HG03135 (cell line): ENCODE measurements around the gene TSPAN4.

Experiments
- ATAC-seq: cut with Tn5 transposase; IDR thresholded peaks from one replicate; pipeline ENCODE4 v1.9.1; 2021; ENCODE audit warnings: mild to moderate bottlenecking, moderate library complexity; ENCODE audit not compliant: unreplicated experiment

TSPAN4 gene

GRCh38 chr11:833114-833791 is 9.4 kb upstream of the TSPAN4 start:
- ATAC-seq, result no peak

- no peak for ATAC-seq
Observed at GRCh38 chr11:833849-834311, 8.8 kb upstream of the TSPAN4 start.

GRCh38 chr11:834371-835316 is 8.0 kb upstream of the TSPAN4 start:
- ATAC-seq, result no peak

- ATAC-seq, result no peak
Observed at GRCh38 chr11:836274-836673, 6.4 kb upstream of the TSPAN4 start.

GRCh38 chr11:836700-837099 is 6.0 kb upstream of the TSPAN4 start:
- ATAC-seq, result no peak

GRCh38 chr11:837189-837989 is 5.3 kb upstream of the TSPAN4 start:
- no peak for ATAC-seq

- ATAC-seq, result no peak
Observed at GRCh38 chr11:837990-838307, 4.7 kb upstream of the TSPAN4 start.

GRCh38 chr11:838441-839279 is 4.0 kb upstream of the TSPAN4 start:
- no peak for ATAC-seq

- ATAC-seq, result no peak
Observed at GRCh38 chr11:839280-839623, 3.4 kb upstream of the TSPAN4 start.

GRCh38 chr11:839875-840617 is 2.6 kb upstream of the TSPAN4 start:
- no peak for ATAC-seq

- ATAC-seq, result peak; percentile 22
Observed at GRCh38 chr11:841981-842369, 677 bp upstream of the TSPAN4 start.

GRCh38 chr11:843086-843734 is 558 bp downstream of the TSPAN4 start:
- ATAC-seq, result peak; percentile 1

GRCh38 chr11:843818-844692 is 1.4 kb downstream of the TSPAN4 start:
- no peak for ATAC-seq

- no peak for ATAC-seq
Observed at GRCh38 chr11:844693-845644, 2.3 kb downstream of the TSPAN4 start.

- no peak for ATAC-seq
Observed at GRCh38 chr11:845872-846495, 3.3 kb downstream of the TSPAN4 start.

- no peak for ATAC-seq
Observed at GRCh38 chr11:846496-847098, 3.9 kb downstream of the TSPAN4 start.
